ENCODE measurements around the gene SLC9A9. TPM values are rescaled to one million over a fixed set of nuclear protein-coding genes. Genes with fewer than 3 reads are reported as not detected.
A peak's percentile ranks its signal among the peaks of the same experiment; 100 is the strongest.
"Not testable (repeated sequence)": the region's sequence is repeated elsewhere in the genome, so short reads cannot be mapped to it uniquely, and the experiment has no call there.

The SLC9A9 gene
- total RNA-seq, 1 donor from 2014 or later = 14.6 TPM

- ATAC-seq = no peak
These were observed 537.2 kb downstream of the SLC9A9 start for GRCh38 chr3:143311096-143311495.

GRCh38 chr3:143309705-143310104 is 538.6 kb downstream of the SLC9A9 start:
- no peak for ATAC-seq

- no peak for ATAC-seq
These were observed 540.6 kb downstream of the SLC9A9 start for GRCh38 chr3:143307613-143308183.

GRCh38 chr3:143306407-143306806 is 541.9 kb downstream of the SLC9A9 start:
- peak; percentile 79 for ATAC-seq

GRCh38 chr3:143302638-143303171 is 545.6 kb downstream of the SLC9A9 start:
- ATAC-seq = peak; percentile 55

GRCh38 chr3:143301031-143301901 is 547.0 kb downstream of the SLC9A9 start:
- no peak for ATAC-seq

GRCh38 chr3:143298886-143299535 is 549.3 kb downstream of the SLC9A9 start:
- ATAC-seq = no peak

- no peak for ATAC-seq
These were observed 549.9 kb downstream of the SLC9A9 start for GRCh38 chr3:143298380-143298779.

- no peak for ATAC-seq
These were observed 552.8 kb downstream of the SLC9A9 start for GRCh38 chr3:143295201-143296080.

- no peak for ATAC-seq
These were observed 554.1 kb downstream of the SLC9A9 start for GRCh38 chr3:143294188-143294587.

- peak; percentile 41 for ATAC-seq
These were observed 556.3 kb downstream of the SLC9A9 start for GRCh38 chr3:143291836-143292447.

GRCh38 chr3:143288944-143289343 is 559.3 kb downstream of the SLC9A9 start:
- no peak for ATAC-seq

GRCh38 chr3:143287403-143287802 is 560.9 kb downstream of the SLC9A9 start:
- ATAC-seq = no peak

- ATAC-seq = no peak
These were observed 561.8 kb downstream of the SLC9A9 start for GRCh38 chr3:143286392-143287010.

GRCh38 chr3:143283432-143284128 is 564.7 kb downstream of the SLC9A9 start:
- no peak for ATAC-seq

- no peak for ATAC-seq
These were observed 567.3 kb downstream of the SLC9A9 start for GRCh38 chr3:143280984-143281383.

- not testable (repeated sequence) for ATAC-seq
These were observed 568.7 kb downstream of the SLC9A9 start for GRCh38 chr3:143279567-143279966.

GRCh38 chr3:143278721-143279120 is 569.5 kb downstream of the SLC9A9 start:
- ATAC-seq = no peak

GRCh38 chr3:143277531-143277930 is 570.7 kb downstream of the SLC9A9 start:
- ATAC-seq = no peak

- no peak for ATAC-seq
These were observed 571.7 kb downstream of the SLC9A9 start for GRCh38 chr3:143276592-143276991.
